Hepatocyte (in vitro differentiated cells): ENCODE measurements around the gene PRR20C. TPM values are rescaled to one million over a fixed set of nuclear protein-coding genes. Genes with fewer than 3 reads are reported as not detected.
"Not testable (repeated sequence)": the region's sequence is repeated elsewhere in the genome, so short reads cannot be mapped to it uniquely, and the experiment has no call there.

Experiments
- DNase-seq: peaks from one replicate; pipeline ENCODE4 v3.0.0-alpha.2; 2016; ENCODE audit warnings: low spot score
- H2AFZ ChIP-seq: fragments of 200-600 bp; sonication (generic); 2 replicates; pipeline ENCODE4 v1.6.0; 2016; ENCODE audit warnings: antibody characterized with exemption, mild to moderate bottlenecking
- H3K27ac ChIP-seq: fragments of 200-600 bp; sonication (generic); 2 replicates; pipeline ENCODE4 v1.5.1; 2016; ENCODE audit warnings: mild to moderate bottlenecking
- H3K27me3 ChIP-seq: fragments of 200-600 bp; sonication (generic); 2 replicates; pipeline ENCODE4 v1.6.1; 2016
- H3K36me3 ChIP-seq: fragments of 200-600 bp; sonication (generic); replicated peaks from 2 replicates; pipeline ENCODE4 v1.5.1; 2016; ENCODE audit warnings: low read depth; ENCODE audit not compliant: insufficient read depth
- H3K4me1 ChIP-seq: fragments of 200-600 bp; sonication (generic); 2 replicates; pipeline ENCODE4 v1.5.1; 2016; ENCODE audit warnings: mild to moderate bottlenecking, moderate library complexity; ENCODE audit not compliant: insufficient read depth
- H3K4me2 ChIP-seq: fragments of 200-600 bp; sonication (generic); 2 replicates; pipeline ENCODE4 v1.6.0; 2016
- H3K4me3 ChIP-seq: fragments of 200-600 bp; sonication (generic); 2 replicates; pipeline ENCODE4 v1.5.1; 2016; ENCODE audit warnings: mild to moderate bottlenecking
- H3K79me2 ChIP-seq: fragments of 200-600 bp; sonication (generic); 2 replicates; pipeline ENCODE4 v1.6.0; 2017; ENCODE audit warnings: mild to moderate bottlenecking
- H3K9me2 ChIP-seq: fragments of 200-600 bp; sonication (generic); replicated peaks from 2 replicates; pipeline ENCODE4 v1.6.0; 2017; ENCODE audit warnings: mild to moderate bottlenecking; ENCODE audit not compliant: insufficient read depth
- H3K9me3 ChIP-seq: fragments of 200-600 bp; sonication (generic); 2 replicates; pipeline ENCODE4 v1.5.1; 2016; ENCODE audit warnings: low read depth, mild to moderate bottlenecking
- H4K20me1 ChIP-seq: fragments of 200-600 bp; sonication (generic); 2 replicates; pipeline ENCODE4 v1.6.0; 2016; ENCODE audit warnings: mild to moderate bottlenecking; ENCODE audit not compliant: insufficient read depth, poor library complexity, severe bottlenecking
- EZH2 ChIP-seq: fragments of 200-600 bp; sonication (generic); IDR thresholded peaks from 2 replicates; pipeline ENCODE4 v1.6.1; 2016; ENCODE audit warnings: antibody characterized with exemption, mild to moderate bottlenecking, borderline replicate concordance
- EZH2phosphoT487 ChIP-seq: fragments of 200-600 bp; sonication (generic); IDR thresholded peaks from one replicate; pipeline ENCODE4 v1.6.1; 2018; ENCODE audit warnings: antibody characterized with exemption, mild to moderate bottlenecking, low read depth, moderate library complexity; ENCODE audit not compliant: unreplicated experiment, severe bottlenecking
- WGBS: methylation state at CpG from one replicate; pipeline ENCODE4 v1.1.6; 2016; ENCODE audit warnings: low lambda C conversion rate; ENCODE audit errors: missing lambda C conversion rate; 5-methylcytosine and 5-hydroxymethylcytosine counted together
- polyA plus RNA-seq: library from polyadenylated mRNA; unstranded; fragments of >200 nt; fragmentation: Nextera tagmentation; extraction: Ambion mirVana; gene quantifications from 2 replicates; pipeline ENCODE4 v1.2.1, GENCODE V29; 2016
- total RNA-seq: library from RNA; depleted of rRNA; stranded (reverse); fragments of >200 nt; gene quantifications from 2 replicates; pipeline ENCODE4 v1.2.3, GENCODE V29; 2014
- TF ChIP-seq, protein P1 (sequence below): fragments of 200-600 bp; sonication (generic); IDR thresholded peaks from 2 replicates; pipeline ENCODE4 v1.5.1; 2016; ENCODE audit warnings: antibody characterized with exemption, mild to moderate bottlenecking; ENCODE audit not compliant: poor library complexity

The PRR20C gene
- not detected in 2 replicates for total RNA-seq
- not detected in 2 replicates for polyA plus RNA-seq

DNA sequence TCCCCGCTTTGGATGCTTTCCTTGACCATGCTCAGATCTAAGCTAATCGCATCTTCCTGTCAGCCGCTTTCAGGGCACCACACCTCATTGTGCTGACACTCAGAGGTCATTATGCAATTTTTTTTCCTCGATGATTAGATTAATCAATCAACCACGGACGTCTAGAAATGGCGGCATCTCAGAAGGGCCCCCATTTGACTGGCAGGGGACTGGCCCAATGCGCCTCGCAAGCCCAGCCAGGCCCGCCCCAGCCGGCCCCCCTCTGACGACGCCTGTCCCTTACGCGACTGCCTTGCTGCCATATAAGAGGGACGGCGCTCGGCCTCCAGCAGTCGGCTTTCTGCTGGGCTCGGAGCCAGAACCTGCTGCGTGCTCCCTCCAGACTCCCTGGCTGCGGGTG lies at the start of gene PRR20C:
Gene PRR20C (plus strand): TSS at position 301 of the 400 bp plus-strand sequence. CDS start 387 bp downstream, outside the sequence.
- not testable (repeated sequence) for H4K20me1 ChIP-seq, H3K4me2 ChIP-seq, DNase-seq, H3K9me3 ChIP-seq, H3K27me3 ChIP-seq, H3K9me2 ChIP-seq, H3K4me3 ChIP-seq, H3K4me1 ChIP-seq, H2AFZ ChIP-seq, H3K27ac ChIP-seq, H3K79me2 ChIP-seq, H3K36me3 ChIP-seq
- WGBS: no CpG with 5 or more reads among the region's 22 CpGs

DNA sequence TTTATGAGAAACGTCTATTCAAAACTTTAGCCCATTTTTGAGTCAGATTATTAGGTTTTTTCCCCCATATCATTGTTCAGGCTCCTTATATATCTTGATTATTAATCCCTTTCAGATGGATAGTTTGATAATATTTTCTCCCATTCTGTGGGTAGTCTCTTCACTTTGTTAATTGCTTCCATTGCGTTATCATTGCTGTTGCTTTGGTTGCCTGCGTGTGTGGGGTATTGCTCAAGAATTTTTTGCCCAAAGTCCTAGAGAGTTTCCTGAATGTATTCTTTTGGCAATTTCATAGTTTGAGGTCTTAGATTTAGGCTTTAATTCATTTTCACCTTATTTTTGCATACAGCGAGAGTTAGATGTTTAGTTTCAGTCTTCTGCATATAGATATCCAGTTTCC lies 38.9 kb upstream of the PRR20C start:
- no peak overlapping the region for H3K27ac ChIP-seq
- H3K4me2 ChIP-seq: no peak overlapping the region
- H4K20me1 ChIP-seq: no peaks in the 10 kb centered on the region
- no peak for DNase-seq
- H3K4me3 ChIP-seq: no peak overlapping the region
- no peaks in the 10 kb centered on the region for H3K9me3 ChIP-seq
- no peaks in the 10 kb centered on the region for H3K79me2 ChIP-seq
- WGBS: 91% methylated on average over 4 of the region's 4 CpGs
- no peak overlapping the region for H2AFZ ChIP-seq
- H3K27me3 ChIP-seq: no peaks in the 10 kb centered on the region
- H3K36me3 ChIP-seq: no peaks in the 10 kb centered on the region
- H3K4me1 ChIP-seq: no peaks in the 10 kb centered on the region
- TF ChIP-seq EZH2: no peak
- TF ChIP-seq, protein P1, sequence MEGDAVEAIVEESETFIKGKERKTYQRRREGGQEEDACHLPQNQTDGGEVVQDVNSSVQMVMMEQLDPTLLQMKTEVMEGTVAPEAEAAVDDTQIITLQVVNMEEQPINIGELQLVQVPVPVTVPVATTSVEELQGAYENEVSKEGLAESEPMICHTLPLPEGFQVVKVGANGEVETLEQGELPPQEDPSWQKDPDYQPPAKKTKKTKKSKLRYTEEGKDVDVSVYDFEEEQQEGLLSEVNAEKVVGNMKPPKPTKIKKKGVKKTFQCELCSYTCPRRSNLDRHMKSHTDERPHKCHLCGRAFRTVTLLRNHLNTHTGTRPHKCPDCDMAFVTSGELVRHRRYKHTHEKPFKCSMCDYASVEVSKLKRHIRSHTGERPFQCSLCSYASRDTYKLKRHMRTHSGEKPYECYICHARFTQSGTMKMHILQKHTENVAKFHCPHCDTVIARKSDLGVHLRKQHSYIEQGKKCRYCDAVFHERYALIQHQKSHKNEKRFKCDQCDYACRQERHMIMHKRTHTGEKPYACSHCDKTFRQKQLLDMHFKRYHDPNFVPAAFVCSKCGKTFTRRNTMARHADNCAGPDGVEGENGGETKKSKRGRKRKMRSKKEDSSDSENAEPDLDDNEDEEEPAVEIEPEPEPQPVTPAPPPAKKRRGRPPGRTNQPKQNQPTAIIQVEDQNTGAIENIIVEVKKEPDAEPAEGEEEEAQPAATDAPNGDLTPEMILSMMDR: no peak
- TF ChIP-seq EZH2phosphoT487: no peak
- H3K9me2 ChIP-seq: no peaks in the 10 kb centered on the region

DNA sequence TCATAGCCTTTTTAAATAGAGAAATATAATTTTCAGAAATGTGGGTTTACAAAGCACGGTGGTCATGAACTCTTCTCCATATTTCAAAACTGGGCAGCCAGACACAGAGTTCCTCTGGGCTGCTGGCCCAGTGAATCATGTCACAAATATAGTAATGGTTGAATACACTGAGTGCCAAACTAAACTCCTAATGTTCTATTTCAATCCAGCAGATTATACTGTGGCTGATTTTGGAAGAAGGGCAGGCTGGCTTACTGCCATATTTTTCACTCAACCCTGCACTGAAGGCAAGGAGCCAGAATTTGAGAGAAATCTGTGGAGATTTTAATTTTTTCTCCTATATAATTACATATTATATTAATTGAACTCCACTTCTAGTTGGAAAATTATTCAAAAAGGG lies 30.2 kb upstream of the PRR20C start:
- Histone ChIP-seq H3K27me3 (no peaks in the 10 kb centered on the region), H4K20me1 (no peaks in the 10 kb centered on the region), H3K4me3 (no peak overlapping the region), H3K36me3 (no peaks in the 10 kb centered on the region), H3K9me3 (no peaks in the 10 kb centered on the region), H3K9me2 (no peaks in the 10 kb centered on the region), H2AFZ (no peak overlapping the region), H3K4me1 (no peaks in the 10 kb centered on the region), H3K4me2 (no peak overlapping the region), H3K79me2 (no peaks in the 10 kb centered on the region), H3K27ac (no peak overlapping the region)
- no peak for DNase-seq
- 89% methylated on average over 1 of the region's 1 CpG for WGBS
- TF ChIP-seq EZH2phosphoT487 (no peak), EZH2 (no peak)
- TF ChIP-seq, protein P1: no peak

DNA sequence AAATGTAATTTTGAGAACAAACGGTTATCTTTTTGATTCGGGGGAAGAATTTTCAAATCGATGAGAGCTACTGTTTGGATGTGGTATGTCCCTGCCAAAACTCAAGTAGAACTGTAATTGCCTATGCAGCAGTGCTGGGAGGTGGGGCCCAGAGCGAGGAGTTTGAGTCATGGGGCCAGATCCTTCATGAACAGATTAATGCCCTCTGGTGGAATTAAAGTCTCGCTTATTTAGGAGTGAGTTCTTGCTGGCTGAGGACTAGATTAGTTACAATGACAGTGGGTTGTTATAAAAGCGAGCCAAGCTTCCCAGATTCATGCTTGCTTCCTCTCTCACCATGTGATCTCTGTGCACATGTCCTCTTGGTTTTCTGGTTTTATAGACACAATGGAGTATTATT lies 25.0 kb upstream of the PRR20C start:
- TF ChIP-seq EZH2phosphoT487 (no peak), EZH2 (no peak)
- TF ChIP-seq, protein P1: no peak
- Histone ChIP-seq H4K20me1 (no peaks in the 10 kb centered on the region), H3K4me1 (no peaks in the 10 kb centered on the region), H3K27me3 (no peaks in the 10 kb centered on the region), H3K36me3 (no peaks in the 10 kb centered on the region), H3K4me2 (no peak overlapping the region), H3K9me3 (no peaks in the 10 kb centered on the region), H3K4me3 (no peak overlapping the region), H3K79me2 (no peaks in the 10 kb centered on the region), H3K9me2 (no peaks in the 10 kb centered on the region), H3K27ac (no peak overlapping the region), H2AFZ (no peak overlapping the region)
- DNase-seq: no peak
- 89% methylated on average over 6 of the region's 6 CpGs for WGBS
